ENCODE data around the gene ARHGEF4. TPM values are rescaled to one million over a fixed set of nuclear protein-coding genes. Genes with fewer than 3 reads are reported as not detected.

The ARHGEF4 gene
- polyA plus RNA-seq, 1 donor (not counting 4 experiments of a cell fraction or from before 2014, with no cell fraction given), result 22.6 TPM

GRCh38 chr2:130996691-130997090 is 160.0 kb downstream of the ARHGEF4 start:
- DNase-seq (ENCODE audit: low read depth, low spot score) (no peak), FAIRE-seq (no peak)
- Histone ChIP-seq H2AFZ (ENCODE audit: control insufficient read depth, low read length) (no peak overlapping the region), H3K9me1 (ENCODE audit: control insufficient read depth, extremely low read depth, insufficient read depth, low read length) (no peaks in the 10 kb centered on the region), H3K27me3 (ENCODE audit: control insufficient read depth, extremely low read depth, insufficient read depth, low read length) (no peaks in the 10 kb centered on the region), H3K4me3 (ENCODE audit: control insufficient read depth in 2 of 3, extremely low read depth in 1 of 3, insufficient read depth in 2 of 3, low read depth in 1 of 3, low read length in 3 of 3) (no peak overlapping the region), H3K4me2 (ENCODE audit: control insufficient read depth, extremely low read depth, insufficient read depth, low read depth, low read length) (no peak overlapping the region), H3K9me3 (ENCODE audit: control insufficient read depth, low read depth, low read length) (no peaks in the 10 kb centered on the region), H3K4me1 (ENCODE audit: control insufficient read depth, extremely low read depth, insufficient read depth, low read length) (no peaks in the 10 kb centered on the region), H3K79me2 (ENCODE audit: control insufficient read depth, insufficient read depth, low read length) (no peaks in the 10 kb centered on the region), H4K20me1 (ENCODE audit: control insufficient read depth, extremely low read depth, insufficient read depth, low read length) (no peaks in the 10 kb centered on the region), H3K27ac (ENCODE audit: control insufficient read depth, insufficient read depth, low read length) (no peak overlapping the region), H3K36me3 (ENCODE audit: control insufficient read depth in 2 of 2, extremely low read depth in 1 of 2, insufficient read depth in 2 of 2, low read length in 2 of 2) (peaks cover 3% of the 10 kb centered on the region in 2 experiments), H3K9ac (ENCODE audit: control insufficient read depth, extremely low read depth, insufficient read depth, low read length) (no peak overlapping the region)
- no peak for TF ChIP-seq EZH2 (IDR thresholded peaks at IDR 0.05; ENCODE audit: low read length)
- TF ChIP-seq, protein P1, sequence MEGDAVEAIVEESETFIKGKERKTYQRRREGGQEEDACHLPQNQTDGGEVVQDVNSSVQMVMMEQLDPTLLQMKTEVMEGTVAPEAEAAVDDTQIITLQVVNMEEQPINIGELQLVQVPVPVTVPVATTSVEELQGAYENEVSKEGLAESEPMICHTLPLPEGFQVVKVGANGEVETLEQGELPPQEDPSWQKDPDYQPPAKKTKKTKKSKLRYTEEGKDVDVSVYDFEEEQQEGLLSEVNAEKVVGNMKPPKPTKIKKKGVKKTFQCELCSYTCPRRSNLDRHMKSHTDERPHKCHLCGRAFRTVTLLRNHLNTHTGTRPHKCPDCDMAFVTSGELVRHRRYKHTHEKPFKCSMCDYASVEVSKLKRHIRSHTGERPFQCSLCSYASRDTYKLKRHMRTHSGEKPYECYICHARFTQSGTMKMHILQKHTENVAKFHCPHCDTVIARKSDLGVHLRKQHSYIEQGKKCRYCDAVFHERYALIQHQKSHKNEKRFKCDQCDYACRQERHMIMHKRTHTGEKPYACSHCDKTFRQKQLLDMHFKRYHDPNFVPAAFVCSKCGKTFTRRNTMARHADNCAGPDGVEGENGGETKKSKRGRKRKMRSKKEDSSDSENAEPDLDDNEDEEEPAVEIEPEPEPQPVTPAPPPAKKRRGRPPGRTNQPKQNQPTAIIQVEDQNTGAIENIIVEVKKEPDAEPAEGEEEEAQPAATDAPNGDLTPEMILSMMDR (optimal IDR thresholded peaks at IDR 0.05 in 1 of 3, IDR thresholded peaks at IDR 0.05 in 1 of 3, conservative IDR thresholded peaks at IDR 0.05 in 1 of 3; ENCODE audit: extremely low read depth in 1 of 3, insufficient read depth in 2 of 3, low read length in 3 of 3), result no peak
- dilution Hi-C loops (cut with MboI; ENCODE audit: extremely low pct_ligation_motif_present, low sequenced_read_pairs), result no loop called here

- Histone ChIP-seq H3K79me2 (ENCODE audit: control insufficient read depth, insufficient read depth, low read length) (no peaks in the 10 kb centered on the region), H3K27ac (ENCODE audit: control insufficient read depth, insufficient read depth, low read length) (no peak overlapping the region), H3K36me3 (ENCODE audit: control insufficient read depth in 2 of 2, extremely low read depth in 1 of 2, insufficient read depth in 2 of 2, low read length in 2 of 2) (peaks cover 3 to 4% of the 10 kb centered on the region in 2 experiments), H2AFZ (ENCODE audit: control insufficient read depth, low read length) (no peak overlapping the region), H3K9me3 (ENCODE audit: control insufficient read depth, low read depth, low read length) (no peaks in the 10 kb centered on the region), H3K4me2 (ENCODE audit: control insufficient read depth, extremely low read depth, insufficient read depth, low read depth, low read length) (no peak overlapping the region), H3K9me1 (ENCODE audit: control insufficient read depth, extremely low read depth, insufficient read depth, low read length) (no peaks in the 10 kb centered on the region), H3K4me1 (ENCODE audit: control insufficient read depth, extremely low read depth, insufficient read depth, low read length) (no peaks in the 10 kb centered on the region), H3K9ac (ENCODE audit: control insufficient read depth, extremely low read depth, insufficient read depth, low read length) (no peak overlapping the region), H4K20me1 (ENCODE audit: control insufficient read depth, extremely low read depth, insufficient read depth, low read length) (no peaks in the 10 kb centered on the region), H3K4me3 (ENCODE audit: control insufficient read depth in 2 of 3, extremely low read depth in 1 of 3, insufficient read depth in 2 of 3, low read depth in 1 of 3, low read length in 3 of 3) (no peak overlapping the region), H3K27me3 (ENCODE audit: control insufficient read depth, extremely low read depth, insufficient read depth, low read length) (no peaks in the 10 kb centered on the region)
- DNase-seq (ENCODE audit: low read depth, low spot score) (no peak), FAIRE-seq (no peak)
- no peak for TF ChIP-seq EZH2 (IDR thresholded peaks at IDR 0.05; ENCODE audit: low read length)
- dilution Hi-C loops (cut with MboI; ENCODE audit: extremely low pct_ligation_motif_present, low sequenced_read_pairs), result no loop called here
These were observed 160.5 kb downstream of the ARHGEF4 start for GRCh38 chr2:130997198-130997597.

GRCh38 chr2:130998561-130998960 is 161.8 kb downstream of the ARHGEF4 start:
- FAIRE-seq, result peak; percentile 60
- Histone ChIP-seq H3K36me3 (ENCODE audit: control insufficient read depth in 2 of 2, extremely low read depth in 1 of 2, insufficient read depth in 2 of 2, low read length in 2 of 2) (peaks cover 4 to 5% of the 10 kb centered on the region in 2 experiments), H3K79me2 (ENCODE audit: control insufficient read depth, insufficient read depth, low read length) (no peaks in the 10 kb centered on the region), H3K9ac (ENCODE audit: control insufficient read depth, extremely low read depth, insufficient read depth, low read length) (no peak overlapping the region), H2AFZ (ENCODE audit: control insufficient read depth, low read length) (no peak overlapping the region), H3K9me3 (ENCODE audit: control insufficient read depth, low read depth, low read length) (no peaks in the 10 kb centered on the region), H3K4me2 (ENCODE audit: control insufficient read depth, extremely low read depth, insufficient read depth, low read depth, low read length) (no peak overlapping the region), H3K9me1 (ENCODE audit: control insufficient read depth, extremely low read depth, insufficient read depth, low read length) (no peaks in the 10 kb centered on the region), H3K4me1 (ENCODE audit: control insufficient read depth, extremely low read depth, insufficient read depth, low read length) (no peaks in the 10 kb centered on the region), H4K20me1 (ENCODE audit: control insufficient read depth, extremely low read depth, insufficient read depth, low read length) (no peaks in the 10 kb centered on the region), H3K4me3 (ENCODE audit: control insufficient read depth in 2 of 3, extremely low read depth in 1 of 3, insufficient read depth in 2 of 3, low read depth in 1 of 3, low read length in 3 of 3) (no peak overlapping the region), H3K27ac (ENCODE audit: control insufficient read depth, insufficient read depth, low read length) (no peak overlapping the region), H3K27me3 (ENCODE audit: control insufficient read depth, extremely low read depth, insufficient read depth, low read length) (no peaks in the 10 kb centered on the region)
- DNase-seq (ENCODE audit: low read depth, low spot score), result no peak
- TF ChIP-seq, protein P1 (optimal IDR thresholded peaks at IDR 0.05 in 1 of 3, IDR thresholded peaks at IDR 0.05 in 1 of 3, conservative IDR thresholded peaks at IDR 0.05 in 1 of 3; ENCODE audit: extremely low read depth in 1 of 3, insufficient read depth in 2 of 3, low read length in 3 of 3), result no peak
- no peak for TF ChIP-seq EZH2 (IDR thresholded peaks at IDR 0.05; ENCODE audit: low read length)
- dilution Hi-C loops (cut with MboI; ENCODE audit: extremely low pct_ligation_motif_present, low sequenced_read_pairs), result no loop called here

Measured in keratinocyte (primary cell).